GM21529 (cell line): ENCODE data around the gene STRN.
"Not testable (repeated sequence)": the region's sequence is repeated elsewhere in the genome, so short reads cannot be mapped to it uniquely, and the experiment has no call there.

Experiments
- ATAC-seq: cut with Tn5 transposase; IDR thresholded peaks from one replicate; pipeline ENCODE4 v1.9.1; 2021; ENCODE audit not compliant: unreplicated experiment

The STRN gene

DNA sequence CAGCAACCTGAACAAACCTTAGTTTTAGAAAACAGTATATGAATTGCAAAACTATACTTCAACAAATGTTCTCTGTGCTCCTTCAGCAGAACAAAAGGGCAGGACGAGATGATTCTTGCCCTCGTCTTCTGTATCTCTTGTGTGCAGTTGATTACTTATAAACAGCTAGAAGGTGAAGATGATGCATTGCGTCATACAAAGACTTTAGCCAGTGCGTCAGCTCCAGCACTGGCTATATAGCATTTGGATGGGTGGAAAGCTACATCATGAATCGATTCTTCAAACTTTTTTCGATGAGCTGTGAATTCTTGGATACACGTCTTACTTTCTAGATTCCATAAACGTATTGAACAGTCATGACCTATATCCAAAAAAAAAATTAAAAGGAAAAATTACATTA lies 117.1 kb downstream of the STRN start:
- no peak for ATAC-seq

GRCh38 chr2:36843838-36844237 lies 122.5 kb downstream of the STRN start:
- no peak for ATAC-seq

DNA sequence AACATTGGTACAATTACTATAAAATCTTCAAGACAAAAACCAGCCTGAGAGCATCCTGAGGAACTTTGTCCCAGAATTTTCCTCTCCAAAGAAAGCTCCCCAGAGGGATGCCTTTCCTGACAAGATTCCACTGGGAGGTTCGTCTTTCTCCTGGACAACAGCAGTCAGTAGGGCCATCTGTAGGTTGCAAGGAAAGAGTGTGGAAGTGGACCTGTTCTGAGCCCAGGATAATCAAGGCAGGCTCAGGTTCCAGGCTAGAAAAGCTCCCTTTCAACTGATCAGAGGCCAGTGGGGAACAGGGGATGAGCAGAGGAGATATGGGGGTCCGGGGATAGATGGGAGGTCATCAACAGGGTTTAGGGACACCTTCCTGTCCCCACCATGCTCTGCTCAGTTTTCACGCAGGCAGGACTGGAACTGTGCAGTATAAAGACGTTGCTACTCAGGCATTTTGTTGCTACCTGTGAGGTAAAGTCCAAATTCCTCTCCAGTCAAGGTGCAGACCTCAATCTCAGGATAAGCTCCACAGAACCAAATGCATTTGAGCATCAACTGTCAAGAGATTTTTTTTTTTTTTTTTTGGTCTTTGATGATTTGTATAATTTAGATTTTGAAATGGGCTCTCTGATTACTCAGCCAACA lies 126.2 kb downstream of the STRN start:
- ATAC-seq = no peak

DNA sequence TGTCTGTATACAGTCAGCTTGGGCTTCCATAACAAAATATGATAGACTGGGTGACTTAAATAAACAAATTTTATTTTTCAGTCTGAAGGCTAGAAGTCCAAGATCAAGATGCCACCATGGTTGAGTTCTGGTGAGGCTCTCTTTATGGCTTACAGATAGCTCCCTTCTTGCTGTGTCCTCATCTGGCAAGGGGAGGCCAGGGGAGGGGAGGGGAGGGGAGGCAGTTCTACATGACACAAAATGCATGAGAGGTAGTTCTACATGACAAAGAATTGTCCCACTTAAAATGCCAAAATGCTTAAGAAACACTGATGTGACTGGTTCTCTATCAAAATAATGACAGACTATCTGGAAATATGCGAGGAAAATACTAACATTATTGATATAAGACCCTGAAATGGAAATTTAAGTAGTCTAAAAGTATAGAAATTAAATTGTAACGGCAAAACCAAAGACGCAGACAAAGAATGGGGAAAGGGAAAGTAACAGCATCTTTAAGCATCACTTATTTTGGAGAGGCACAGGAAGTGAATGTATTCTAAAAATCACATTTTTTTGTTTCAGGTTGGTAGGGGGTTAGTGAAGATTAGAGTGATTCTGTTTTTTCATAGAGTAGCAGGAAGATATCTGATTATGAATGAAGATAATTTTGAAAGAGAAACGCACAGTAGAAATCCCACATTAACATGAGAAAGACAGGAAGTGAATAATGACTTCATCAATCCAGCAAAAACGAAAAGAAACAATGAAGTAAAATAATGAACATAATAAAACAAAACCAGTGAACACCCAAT lies 131.4 kb downstream of the STRN start:
- ATAC-seq = no peak

DNA sequence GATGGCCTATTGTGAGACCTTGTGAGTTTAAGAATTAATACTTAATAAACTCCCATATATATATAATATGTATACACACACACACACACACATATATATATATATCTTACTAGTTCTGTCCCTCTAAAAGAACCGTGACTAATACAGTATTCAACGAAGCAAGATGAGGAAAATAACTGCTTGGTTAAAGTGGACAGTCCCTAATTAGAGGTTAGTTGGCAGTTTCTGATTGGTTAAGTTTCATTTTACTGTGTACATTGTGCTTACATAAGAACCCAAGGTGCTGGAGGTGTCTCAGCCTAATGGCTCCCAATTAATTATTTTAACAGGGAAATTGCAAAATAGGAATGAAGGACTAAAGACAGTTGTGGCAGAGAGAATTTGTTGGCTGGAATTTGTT lies 132.1 kb downstream of the STRN start:
- no peak for ATAC-seq

- no peak for ATAC-seq
Measured at GRCh38 chr2:36831185-36831584, 135.2 kb downstream of the STRN start.

GRCh38 chr2:36824683-36825082 lies 141.7 kb downstream of the STRN start:
- ATAC-seq = not testable (repeated sequence)

GRCh38 chr2:36824273-36824672 lies 142.1 kb downstream of the STRN start:
- ATAC-seq = no peak

DNA sequence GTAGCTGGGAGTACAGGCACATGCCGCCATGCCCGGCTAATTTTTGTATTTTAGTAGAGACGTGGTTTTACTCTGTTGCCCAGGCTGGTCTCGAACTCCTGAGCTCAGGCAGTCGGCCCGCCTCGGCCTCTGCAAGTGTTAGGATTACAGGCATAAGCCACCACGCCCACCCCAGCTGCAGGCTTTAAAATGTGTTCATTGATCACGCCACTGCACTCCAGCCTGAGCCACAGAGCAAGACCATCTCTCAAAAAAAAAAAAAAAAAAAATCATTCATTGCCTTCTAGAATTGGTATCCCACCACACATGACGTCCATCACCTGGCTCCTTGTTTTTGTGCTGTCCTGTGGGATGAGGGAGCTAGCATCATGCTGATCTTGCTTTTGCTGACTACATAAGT lies 142.5 kb downstream of the STRN start:
- no peak for ATAC-seq

GRCh38 chr2:36820942-36821605 lies 145.3 kb downstream of the STRN start:
- ATAC-seq = no peak

GRCh38 chr2:36819095-36819711 lies 147.1 kb downstream of the STRN start:
- no peak for ATAC-seq

GRCh38 chr2:36818542-36818941 lies 147.8 kb downstream of the STRN start:
- ATAC-seq = no peak

DNA sequence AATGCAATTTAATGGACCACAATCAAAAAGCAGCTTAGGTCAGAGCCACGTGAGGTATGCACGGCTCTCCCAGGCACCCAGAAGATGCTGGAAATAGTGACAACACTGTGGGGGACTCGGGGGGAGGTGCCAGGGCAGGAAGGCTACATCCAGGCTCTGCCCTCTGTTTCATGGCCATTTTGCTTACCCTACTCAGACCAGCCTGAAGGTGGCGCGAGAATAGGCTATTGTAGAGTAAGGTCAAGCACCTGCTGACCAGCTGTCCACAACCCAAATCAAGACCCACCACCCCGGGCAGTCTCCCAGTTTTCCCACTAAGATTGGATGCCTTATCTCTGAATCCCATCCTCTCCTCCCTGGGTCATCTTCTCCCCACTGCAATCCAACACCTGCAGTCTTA lies 154.1 kb downstream of the STRN start:
- no peak for ATAC-seq

DNA sequence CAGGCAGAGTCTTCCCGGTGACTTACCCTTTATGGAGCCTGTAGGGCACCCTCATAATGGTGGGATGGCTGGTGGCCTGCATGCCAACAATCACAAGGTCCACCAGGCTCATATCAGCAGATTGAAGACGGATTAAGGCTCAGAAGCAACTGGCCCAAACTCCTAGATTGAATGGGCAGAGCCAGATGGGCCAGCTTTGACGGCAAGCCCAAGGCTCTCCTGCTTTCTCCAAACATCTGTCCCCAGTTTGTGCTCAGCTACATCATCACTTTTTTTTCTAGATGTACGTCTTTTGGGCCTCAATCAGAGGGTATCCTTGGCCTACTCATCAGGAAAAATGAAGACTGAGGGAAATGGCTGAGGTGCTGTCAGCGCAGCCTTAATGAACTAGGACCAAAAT lies 155.3 kb downstream of the STRN start:
- no peak for ATAC-seq

- ATAC-seq = no peak
Measured at GRCh38 chr2:36809069-36809445, 157.3 kb downstream of the STRN start.

- no peak for ATAC-seq
Measured at GRCh38 chr2:36808386-36809068, 157.8 kb downstream of the STRN start.

GRCh38 chr2:36807223-36807886 lies 159.0 kb downstream of the STRN start:
- ATAC-seq = no peak

- ATAC-seq = no peak
Measured at GRCh38 chr2:36805635-36806224, 160.6 kb downstream of the STRN start.

DNA sequence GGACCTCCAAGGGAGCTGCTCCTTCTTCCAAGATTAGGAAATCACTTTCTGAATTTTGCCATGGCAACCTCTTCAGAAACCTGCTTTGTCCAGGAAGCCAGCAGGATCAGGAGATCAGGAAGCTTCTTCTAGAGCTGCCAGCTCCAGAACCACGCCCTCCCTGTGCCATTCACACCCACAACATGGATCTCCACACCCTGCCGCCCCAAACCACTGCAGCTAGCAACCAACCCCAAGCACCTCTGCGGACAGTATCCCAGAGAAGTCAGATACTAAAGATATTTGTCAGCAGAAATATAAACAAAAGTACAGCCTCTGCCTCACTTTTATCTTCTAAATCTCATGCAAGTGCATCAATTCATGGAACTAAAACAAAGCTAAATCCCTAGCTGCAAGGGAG lies 163.4 kb downstream of the STRN start:
- ATAC-seq = no peak

GRCh38 chr2:36801088-36801487 lies 165.2 kb downstream of the STRN start:
- no peak for ATAC-seq
